Measurements from ENCODE around the gene TNP2.

DNA sequence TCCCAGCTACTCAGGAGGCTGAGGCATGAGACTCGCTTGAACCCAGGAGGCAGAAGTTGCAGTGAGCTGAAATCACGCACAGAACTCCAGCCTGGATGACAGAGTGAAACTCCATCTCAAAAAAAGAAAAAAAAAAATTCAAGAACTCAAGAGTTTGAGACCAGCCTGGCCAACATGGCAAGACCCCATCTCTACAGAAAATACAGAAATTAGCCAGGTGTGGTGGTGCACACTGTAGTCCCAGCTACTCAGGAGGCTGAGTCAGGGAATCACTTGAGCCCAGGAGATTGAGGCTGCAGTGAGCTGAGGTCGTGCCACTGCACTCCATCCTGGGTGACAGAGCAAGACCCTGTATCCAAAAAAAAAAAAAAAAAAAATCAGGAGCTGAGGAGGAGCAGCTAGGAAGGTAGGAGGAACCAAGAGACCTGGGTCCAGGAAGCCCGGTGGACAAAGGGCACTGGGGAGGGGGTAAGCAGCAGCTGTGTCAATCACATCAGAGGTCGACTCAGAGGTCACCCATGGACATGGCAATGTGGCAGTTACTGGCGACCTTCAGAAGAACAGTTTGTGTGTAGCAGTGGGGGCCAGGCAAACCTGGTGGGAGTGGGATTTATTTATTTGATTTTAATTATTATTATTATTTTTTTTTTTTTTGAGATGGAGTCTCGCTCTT is 23.1 kb upstream of the TNP2 start:
- TF ChIP-seq TAF1 (IDR thresholded peaks at IDR 0.05; ENCODE audit: low read depth, low read length): no peak
- no peak for TF ChIP-seq POLR2A (IDR thresholded peaks at IDR 0.05; ENCODE audit: low read depth, low read length)
